Neural crest cell (in vitro differentiated cells): Measurements from ENCODE around the gene DSE. TPM values are rescaled to one million over a fixed set of nuclear protein-coding genes. Genes with fewer than 3 reads are reported as not detected.
A peak's percentile ranks its signal among the peaks of the same experiment; 100 is the strongest.

Experiments
- DNase-seq: peaks from one replicate; pipeline ENCODE4 v3.0.0; 2021; ENCODE audit warnings: low read depth, mixed read lengths, low spot score
- H3K27ac Mint-ChIP-seq: one replicate; pipeline ENCODE4 v1.8.0; 2021; ENCODE audit warnings: mild to moderate bottlenecking, mixed read lengths; ENCODE audit not compliant: unreplicated experiment
- H3K27me3 Mint-ChIP-seq: 2 replicates; pipeline ENCODE4 v1.8.0; 2021; ENCODE audit warnings: low read depth, mild to moderate bottlenecking, mixed read lengths
- H3K36me3 Mint-ChIP-seq: 2 replicates; pipeline ENCODE4 v1.8.0; 2021; ENCODE audit warnings: low read depth, mild to moderate bottlenecking, mixed read lengths
- H3K4me1 Mint-ChIP-seq: 2 replicates; pipeline ENCODE4 v1.8.0; 2021; ENCODE audit warnings: mixed read lengths
- H3K4me3 Mint-ChIP-seq: one replicate; pipeline ENCODE4 v1.8.0; 2021; ENCODE audit warnings: mild to moderate bottlenecking, mixed read lengths
- H3K9me3 Mint-ChIP-seq: 2 replicates; pipeline ENCODE4 v1.8.0; 2021; ENCODE audit warnings: mixed read lengths
- CTCF ChIP-seq: fragments of 200-600 bp; sonication (generic); conservative IDR thresholded peaks from 2 replicates; pipeline ENCODE4 v1.5.0; 2021; ENCODE audit warnings: antibody characterized with exemption, mild to moderate bottlenecking
- total RNA-seq: library from RNA; stranded (reverse); gene quantifications from 2 replicates; pipeline ENCODE4 v1.2.1, GENCODE V29; 2021

The DSE gene
- total RNA-seq, 1 donor from 2014 or later: 21.0 TPM

DNA sequence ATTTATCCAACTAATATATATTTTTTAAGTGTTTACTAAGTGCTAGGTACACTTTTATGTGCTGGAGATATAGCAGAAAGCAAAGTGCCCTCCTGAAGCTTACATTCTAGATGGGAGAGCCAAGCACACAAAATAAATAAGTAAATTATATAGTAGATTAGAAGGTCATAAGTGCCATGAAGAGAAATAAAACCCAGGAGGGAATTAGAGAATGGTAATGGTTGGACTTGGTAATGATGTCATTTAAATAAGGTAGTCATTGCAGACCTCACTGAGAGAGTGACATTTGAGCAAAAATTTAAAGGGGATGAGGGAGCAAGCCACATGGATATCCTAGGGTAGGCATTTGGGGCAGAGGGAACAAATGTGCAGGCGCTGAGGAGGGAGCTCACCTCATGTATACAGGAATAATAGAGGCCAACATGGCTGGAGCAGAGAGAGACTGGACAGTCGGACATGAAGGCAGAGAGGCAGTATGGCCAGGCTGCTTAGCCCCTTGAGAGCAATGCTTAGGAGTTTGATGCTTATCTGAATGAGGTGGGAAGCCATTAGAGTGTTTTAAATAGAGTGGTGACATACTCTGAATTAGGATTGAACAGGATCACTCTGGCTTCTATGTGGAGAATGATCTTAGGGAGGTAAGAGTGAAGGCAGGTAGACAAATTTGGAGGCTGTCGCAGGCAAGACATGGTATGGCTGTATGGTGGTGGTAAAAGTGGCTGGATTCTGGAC, 14.1 kb downstream of the DSE start:
- Mint-ChIP-seq H3K27me3 (no peaks in the 10 kb centered on the region), H3K4me1 (no peaks in the 10 kb centered on the region), H3K9me3 (no peaks in the 10 kb centered on the region), H3K36me3 (no peaks in the 10 kb centered on the region), H3K27ac (no peak overlapping the region), H3K4me3 (no peak overlapping the region)
- no peak for TF ChIP-seq CTCF
- DNase-seq: no peak

DNA sequence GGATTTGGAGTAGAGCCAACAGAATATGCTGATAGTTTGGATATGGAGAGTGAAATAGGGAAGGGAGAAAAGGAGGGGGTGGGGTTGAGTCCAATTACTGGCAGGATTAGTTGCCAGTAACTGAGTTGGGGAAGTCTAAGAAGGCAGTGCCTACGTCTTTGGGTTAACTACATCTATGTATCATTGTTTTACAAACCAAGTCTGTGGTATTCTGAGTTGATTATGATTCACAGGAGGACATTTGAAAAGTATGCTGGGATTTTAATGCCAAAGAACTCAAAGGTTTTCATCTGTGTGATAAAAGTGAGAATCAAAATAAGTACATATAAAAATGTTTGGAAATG, 14.7 kb downstream of the DSE start:
- no peaks in the 10 kb centered on the region for H3K36me3 Mint-ChIP-seq
- H3K9me3 Mint-ChIP-seq: no peaks in the 10 kb centered on the region
- no peak for DNase-seq
- no peaks in the 10 kb centered on the region for H3K27me3 Mint-ChIP-seq
- H3K4me1 Mint-ChIP-seq: no peaks in the 10 kb centered on the region
- no peak for TF ChIP-seq CTCF
- H3K27ac Mint-ChIP-seq: no peak overlapping the region
- H3K4me3 Mint-ChIP-seq: no peak overlapping the region

DNA sequence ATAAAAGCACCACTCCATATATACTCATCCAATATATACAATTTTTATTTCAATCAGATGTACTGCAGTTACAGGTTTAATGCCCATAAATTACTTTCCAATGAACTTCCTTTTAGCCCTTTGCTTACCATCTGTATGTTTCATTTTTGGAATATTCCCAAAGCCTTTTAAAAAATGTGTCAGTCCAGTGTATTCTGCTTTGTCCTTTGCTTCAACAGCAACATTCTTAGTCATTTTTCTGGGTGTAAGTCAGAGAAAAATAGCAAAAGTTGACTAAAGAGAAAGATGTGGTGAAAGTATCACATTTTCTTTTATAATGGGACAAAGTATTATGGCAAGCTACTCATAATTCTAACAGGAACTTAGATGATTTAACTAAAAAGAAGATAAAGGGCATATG, 15.2 kb downstream of the DSE start:
- H3K4me1 Mint-ChIP-seq: no peaks in the 10 kb centered on the region
- H3K27ac Mint-ChIP-seq: no peak overlapping the region
- no peaks in the 10 kb centered on the region for H3K27me3 Mint-ChIP-seq
- no peak for DNase-seq
- H3K9me3 Mint-ChIP-seq: no peaks in the 10 kb centered on the region
- no peak overlapping the region for H3K4me3 Mint-ChIP-seq
- no peak for TF ChIP-seq CTCF
- H3K36me3 Mint-ChIP-seq: no peaks in the 10 kb centered on the region

DNA sequence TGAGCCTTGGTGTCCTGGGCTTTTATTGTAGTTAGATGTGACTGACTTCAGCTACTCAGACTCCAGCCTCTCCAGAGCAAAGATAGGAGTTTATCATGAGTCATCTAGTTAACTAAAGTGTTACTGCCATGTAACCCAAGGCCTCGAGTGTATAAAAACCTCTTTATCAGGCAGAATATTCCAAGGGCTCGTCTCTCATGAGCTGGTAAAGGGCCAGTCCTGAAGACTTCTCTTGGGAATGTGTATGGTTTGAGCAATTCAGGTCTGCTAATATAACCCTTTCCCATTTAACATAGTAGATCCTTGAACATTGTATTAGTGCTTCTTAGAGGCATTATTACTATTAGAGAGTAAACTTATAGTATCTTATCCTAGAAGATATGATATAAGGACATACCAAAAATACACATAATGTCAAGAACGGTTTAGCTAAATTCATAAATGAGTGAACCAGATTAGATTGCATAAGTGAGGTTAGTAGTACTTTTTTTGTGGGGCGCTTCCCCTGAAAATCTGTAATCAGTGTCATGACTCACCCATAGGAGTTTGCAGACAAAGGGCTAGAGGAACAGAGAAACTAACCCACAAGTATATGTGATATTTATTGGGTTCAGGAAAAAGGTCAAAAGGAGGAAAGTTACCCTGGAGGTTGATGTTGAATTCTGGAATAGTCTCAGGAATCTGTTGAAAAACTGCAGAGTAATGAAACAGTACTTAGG, 16.0 kb downstream of the DSE start:
- H3K27ac Mint-ChIP-seq: peak overlapping the region; percentile 4
- H3K9me3 Mint-ChIP-seq: no peaks in the 10 kb centered on the region
- H3K4me1 Mint-ChIP-seq: no peaks in the 10 kb centered on the region
- no peak for DNase-seq
- no peak for TF ChIP-seq CTCF
- no peaks in the 10 kb centered on the region for H3K36me3 Mint-ChIP-seq
- H3K27me3 Mint-ChIP-seq: no peaks in the 10 kb centered on the region
- H3K4me3 Mint-ChIP-seq: no peak overlapping the region

GRCh38 chr6:116387374-116387773, 16.6 kb downstream of the DSE start:
- Mint-ChIP-seq H3K4me1 (peaks cover 3% of the 10 kb centered on the region), H3K9me3 (no peaks in the 10 kb centered on the region), H3K4me3 (no peak overlapping the region), H3K27me3 (no peaks in the 10 kb centered on the region), H3K36me3 (no peaks in the 10 kb centered on the region), H3K27ac (peak overlapping the region; percentile 4)
- TF ChIP-seq CTCF: no peak
- no peak for DNase-seq
